GM19468 (cell line): ENCODE data around the gene BICRAL.
"Not testable (repeated sequence)": the region's sequence is repeated elsewhere in the genome, so short reads cannot be mapped to it uniquely, and the experiment has no call there.

ENCODE experiments used
- ATAC-seq: cut with Tn5 transposase; IDR thresholded peaks from one replicate; pipeline ENCODE4 v1.9.1; 2021; ENCODE audit warnings: mild to moderate bottlenecking, moderate library complexity, moderate number of reproducible peaks; ENCODE audit not compliant: unreplicated experiment; ENCODE audit errors: extremely low read depth

The BICRAL gene

GRCh38 chr6:42890311-42891198 is 108.7 kb downstream of the BICRAL start:
- ATAC-seq = peak; percentile 87

- no peak for ATAC-seq
Observed at GRCh38 chr6:42891199-42891722, 109.4 kb downstream of the BICRAL start.

- ATAC-seq = not testable (repeated sequence)
Observed at GRCh38 chr6:42894041-42894828, 112.4 kb downstream of the BICRAL start.

GRCh38 chr6:42896178-42896719 is 114.4 kb downstream of the BICRAL start:
- ATAC-seq = no peak

GRCh38 chr6:42898891-42899361 is 117.1 kb downstream of the BICRAL start:
- ATAC-seq = no peak

GRCh38 chr6:42899871-42900270 is 118.0 kb downstream of the BICRAL start:
- no peak for ATAC-seq

GRCh38 chr6:42901538-42901957 is 119.7 kb downstream of the BICRAL start:
- ATAC-seq = no peak

GRCh38 chr6:42902429-42903263 is 120.8 kb downstream of the BICRAL start:
- not testable (repeated sequence) for ATAC-seq

GRCh38 chr6:42904467-42904866 is 122.6 kb downstream of the BICRAL start:
- ATAC-seq = no peak

- no peak for ATAC-seq
Observed at GRCh38 chr6:42907336-42907735, 125.5 kb downstream of the BICRAL start.

- ATAC-seq = no peak
Observed at GRCh38 chr6:42909835-42910234, 128.0 kb downstream of the BICRAL start.

GRCh38 chr6:42911171-42912021 is 129.5 kb downstream of the BICRAL start:
- no peak for ATAC-seq

- ATAC-seq = no peak
Observed at GRCh38 chr6:42914546-42914945, 132.7 kb downstream of the BICRAL start.

- ATAC-seq = no peak
Observed at GRCh38 chr6:42915732-42916131, 133.9 kb downstream of the BICRAL start, which contains the start of gene PTCRA. TSS of gene PTCRA (plus strand) at chr6:42916053. CDS start at chr6:42916070, 17 bp downstream.

- no peak for ATAC-seq
Observed at GRCh38 chr6:42916288-42916687, 134.4 kb downstream of the BICRAL start.
